ENCODE results near the gene HS3ST4. TPM values are rescaled to one million over a fixed set of nuclear protein-coding genes. Genes with fewer than 3 reads are reported as not detected.

HS3ST4 gene
- total RNA-seq, 4 donors from 2014 or later, result 0.11 TPM; not detected in 3

DNA sequence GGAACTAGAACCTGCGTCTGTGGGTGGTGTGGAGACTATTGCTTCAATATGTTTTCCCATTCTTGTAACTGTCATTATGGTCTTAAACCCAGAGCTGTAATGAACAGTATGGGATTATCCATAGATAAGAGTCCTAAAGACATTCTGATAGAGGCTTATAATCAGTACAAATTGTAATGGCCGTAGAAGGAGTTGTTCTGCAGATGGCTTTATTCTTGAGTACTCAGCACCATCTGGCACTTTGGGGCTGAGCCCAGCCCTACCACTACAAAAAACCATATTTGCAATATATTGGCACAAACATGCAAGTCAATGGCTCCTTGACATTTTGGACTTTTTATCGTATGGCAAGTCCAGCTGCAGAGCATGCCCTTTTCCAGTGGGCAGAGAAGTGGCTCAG is 150.0 kb downstream of the HS3ST4 start:
- Histone ChIP-seq H3K9me3 (no peaks in the 10 kb centered on the region), H3K27me3 (no peaks in the 10 kb centered on the region), H3K36me3 (no peaks in the 10 kb centered on the region), H3K4me1 (no peaks in the 10 kb centered on the region), H3K27ac (no peak overlapping the region), H3K4me3 (replicated peaks in 1 of 3) (no peak overlapping the region)
- intact Hi-C loops (cut with DNase I), result no loop called here
- WGBS, 2 donors, result 64 to 65% methylated on average over 3 of the region's 3 CpGs
- DNase-seq, result no peak
- TF ChIP-seq POLR2A (IDR thresholded peaks at IDR 0.05), result no peak
- TF ChIP-seq, protein P1, sequence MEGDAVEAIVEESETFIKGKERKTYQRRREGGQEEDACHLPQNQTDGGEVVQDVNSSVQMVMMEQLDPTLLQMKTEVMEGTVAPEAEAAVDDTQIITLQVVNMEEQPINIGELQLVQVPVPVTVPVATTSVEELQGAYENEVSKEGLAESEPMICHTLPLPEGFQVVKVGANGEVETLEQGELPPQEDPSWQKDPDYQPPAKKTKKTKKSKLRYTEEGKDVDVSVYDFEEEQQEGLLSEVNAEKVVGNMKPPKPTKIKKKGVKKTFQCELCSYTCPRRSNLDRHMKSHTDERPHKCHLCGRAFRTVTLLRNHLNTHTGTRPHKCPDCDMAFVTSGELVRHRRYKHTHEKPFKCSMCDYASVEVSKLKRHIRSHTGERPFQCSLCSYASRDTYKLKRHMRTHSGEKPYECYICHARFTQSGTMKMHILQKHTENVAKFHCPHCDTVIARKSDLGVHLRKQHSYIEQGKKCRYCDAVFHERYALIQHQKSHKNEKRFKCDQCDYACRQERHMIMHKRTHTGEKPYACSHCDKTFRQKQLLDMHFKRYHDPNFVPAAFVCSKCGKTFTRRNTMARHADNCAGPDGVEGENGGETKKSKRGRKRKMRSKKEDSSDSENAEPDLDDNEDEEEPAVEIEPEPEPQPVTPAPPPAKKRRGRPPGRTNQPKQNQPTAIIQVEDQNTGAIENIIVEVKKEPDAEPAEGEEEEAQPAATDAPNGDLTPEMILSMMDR (IDR thresholded peaks at IDR 0.05), result no peak

- Histone ChIP-seq H3K4me3 (replicated peaks in 1 of 3) (no peak overlapping the region), H3K27me3 (no peaks in the 10 kb centered on the region), H3K9me3 (no peaks in the 10 kb centered on the region), H3K27ac (no peak overlapping the region), H3K36me3 (no peaks in the 10 kb centered on the region), H3K4me1 (no peaks in the 10 kb centered on the region)
- no peak for DNase-seq
- 23 to 26% methylated on average over 3 of the region's 3 CpGs for WGBS, 2 donors
- intact Hi-C loops (cut with DNase I), result no loop called here
- no peak for TF ChIP-seq POLR2A (IDR thresholded peaks at IDR 0.05)
- TF ChIP-seq, protein P1 (IDR thresholded peaks at IDR 0.05), result no peak
These were observed 154.1 kb downstream of the HS3ST4 start for GRCh38 chr16:25845901-25846300.

DNA sequence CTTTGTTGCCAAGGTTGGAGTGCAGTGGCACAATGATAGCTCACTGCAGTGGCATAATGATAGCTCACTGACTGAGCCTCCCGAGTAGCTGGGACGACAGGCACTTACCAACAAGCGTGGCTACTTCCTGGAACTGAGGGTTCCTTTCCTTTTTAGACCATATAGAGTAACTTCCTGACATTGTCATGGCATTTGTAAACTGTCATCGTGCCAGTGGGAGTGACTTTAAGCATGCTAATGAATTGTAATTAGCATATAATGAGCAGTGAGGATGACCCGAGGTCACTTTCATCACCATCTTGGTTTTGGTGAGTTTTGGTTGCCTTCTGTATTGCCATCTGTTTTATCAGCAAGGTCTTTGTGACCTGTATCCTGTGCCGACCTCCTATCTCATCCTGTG is 162.4 kb downstream of the HS3ST4 start:
- H3K9me3 ChIP-seq, result no peaks in the 10 kb centered on the region
- H3K27ac ChIP-seq, result no peak overlapping the region
- 23 to 25% methylated on average over 5 to 6 of the region's 6 CpGs for WGBS, 2 donors
- no peaks in the 10 kb centered on the region for H3K36me3 ChIP-seq
- no peak overlapping the region for H3K4me3 ChIP-seq (replicated peaks in 1 of 3)
- no peaks in the 10 kb centered on the region for H3K27me3 ChIP-seq
- TF ChIP-seq, protein P1 (IDR thresholded peaks at IDR 0.05), result no peak
- TF ChIP-seq POLR2A (IDR thresholded peaks at IDR 0.05), result no peak
- no peak for DNase-seq
- no peaks in the 10 kb centered on the region for H3K4me1 ChIP-seq
- intact Hi-C loops (cut with DNase I), result no loop called here

DNA sequence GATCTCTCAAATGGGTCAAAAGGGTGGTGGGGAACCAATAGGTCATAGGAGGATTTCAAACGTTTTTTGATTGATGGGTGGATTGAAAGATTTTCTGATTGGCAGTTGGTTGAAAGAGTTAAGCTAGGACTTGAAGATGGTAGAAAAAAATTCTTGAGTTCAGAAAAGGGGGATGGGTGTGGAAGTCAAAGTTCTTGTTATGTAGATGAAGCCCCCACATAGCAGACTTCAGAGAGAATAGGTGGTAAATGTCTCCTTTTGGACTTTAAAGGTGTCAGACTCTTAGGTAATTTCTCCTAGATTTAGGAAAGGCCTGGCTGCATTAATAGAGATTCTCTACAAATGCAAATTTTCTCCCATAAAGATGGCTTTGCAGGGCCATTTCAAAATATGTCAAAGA is 163.3 kb downstream of the HS3ST4 start:
- Histone ChIP-seq H3K27me3 (no peaks in the 10 kb centered on the region), H3K9me3 (no peaks in the 10 kb centered on the region), H3K4me3 (replicated peaks in 1 of 3) (no peak overlapping the region), H3K27ac (no peak overlapping the region), H3K4me1 (no peaks in the 10 kb centered on the region), H3K36me3 (no peaks in the 10 kb centered on the region)
- DNase-seq, result no peak
- 0 to 4% methylated on average over 1 of the region's 1 CpG for WGBS, 2 donors
- TF ChIP-seq, protein P1 (IDR thresholded peaks at IDR 0.05), result no peak
- no peak for TF ChIP-seq POLR2A (IDR thresholded peaks at IDR 0.05)
- intact Hi-C loops (cut with DNase I), result no loop called here

GRCh38 chr16:25855818-25856217 is 164.1 kb downstream of the HS3ST4 start:
- no peaks in the 10 kb centered on the region for H3K9me3 ChIP-seq
- no peaks in the 10 kb centered on the region for H3K27me3 ChIP-seq
- no peaks in the 10 kb centered on the region for H3K4me1 ChIP-seq
- TF ChIP-seq, protein P1 (IDR thresholded peaks at IDR 0.05), result no peak
- no peak for TF ChIP-seq POLR2A (IDR thresholded peaks at IDR 0.05)
- no peak overlapping the region for H3K27ac ChIP-seq
- DNase-seq, result no peak
- H3K36me3 ChIP-seq, result no peaks in the 10 kb centered on the region
- intact Hi-C loops (cut with DNase I), result no loop called here
- no peak overlapping the region for H3K4me3 ChIP-seq (replicated peaks in 1 of 3)
- WGBS, 2 donors, result 6 to 20% methylated on average over 2 of the region's 2 CpGs

Data from thyroid gland (tissue), 4 donors.